ENCODE data around the gene ANKRD2.
"Not testable (repeated sequence)": the region's sequence is repeated elsewhere in the genome, so short reads cannot be mapped to it uniquely, and the experiment has no call there.

The ANKRD2 gene

GRCh38 chr10:97574374-97575126, 2.0 kb downstream of the ANKRD2 start:
- no peak for DNase-seq

- DNase-seq, result no peak
These were observed 2.6 kb downstream of the ANKRD2 start for GRCh38 chr10:97575127-97575668.

GRCh38 chr10:97576487-97576886, 3.9 kb downstream of the ANKRD2 start:
- DNase-seq, result not testable (repeated sequence)

GRCh38 chr10:97577701-97578100, 5.1 kb downstream of the ANKRD2 start:
- DNase-seq, result no peak

GRCh38 chr10:97578171-97578844, 5.7 kb downstream of the ANKRD2 start:
- no peak for DNase-seq

- no peak for DNase-seq
These were observed 8.1 kb downstream of the ANKRD2 start for GRCh38 chr10:97580421-97581367.

GRCh38 chr10:97582169-97582568, 9.6 kb downstream of the ANKRD2 start:
- no peak for DNase-seq

- no peak for DNase-seq
These were observed 10.9 kb downstream of the ANKRD2 start for GRCh38 chr10:97583476-97583875.

GRCh38 chr10:97584060-97584797, 11.7 kb downstream of the ANKRD2 start, which contains the start of gene HOGA1:
Gene HOGA1 (plus strand): TSS chr10:97584389. CDS start chr10:97584704, 315 bp downstream.
- no peak for DNase-seq

- no peak for DNase-seq
These were observed 12.3 kb downstream of the ANKRD2 start for GRCh38 chr10:97584798-97585438.

GRCh38 chr10:97585439-97585811, 12.8 kb downstream of the ANKRD2 start:
- no peak for DNase-seq

GRCh38 chr10:97587183-97587582, 14.6 kb downstream of the ANKRD2 start:
- no peak for DNase-seq

GRCh38 chr10:97589479-97589878, 16.9 kb downstream of the ANKRD2 start, which contains the start of gene C10orf62:
Gene C10orf62 (plus strand): TSS chr10:97589721. CDS start chr10:97589898, 177 bp downstream.
- DNase-seq, result no peak

- no peak for DNase-seq
These were observed 17.6 kb downstream of the ANKRD2 start for GRCh38 chr10:97590082-97590747.

GRCh38 chr10:97590748-97591495, 18.3 kb downstream of the ANKRD2 start:
- no peak for DNase-seq

- no peak for DNase-seq
These were observed 20.8 kb downstream of the ANKRD2 start for GRCh38 chr10:97593421-97593820.

- no peak for DNase-seq
These were observed 23.8 kb downstream of the ANKRD2 start for GRCh38 chr10:97596101-97597082.

GRCh38 chr10:97597778-97598177, 25.2 kb downstream of the ANKRD2 start:
- no peak for DNase-seq

Data from NCI-H1417 treated with DMSO at 0.1 percent for 48 hours (cell line).